Epithelial cell of proximal tubule (primary cell): ENCODE results near the gene NR6A1. TPM values are rescaled to one million over a fixed set of nuclear protein-coding genes. Genes with fewer than 3 reads are reported as not detected.

Experiments
- DNase-seq: peaks from one replicate; pipeline ENCODE4 v3.0.0-alpha.2; 2011; ENCODE audit warnings: low read depth
- H3K4me3 ChIP-seq: 2 replicates; pipeline ENCODE4 v1.5.1; 2011; ENCODE audit warnings: low read depth, mild to moderate bottlenecking, low read length
- total RNA-seq: library from RNA; depleted of rRNA; stranded (reverse); fragments of >200 nt; gene quantifications from 2 replicates; pipeline ENCODE4 v1.2.3, GENCODE V29; 2015
- TF ChIP-seq, protein P1 (sequence below): conservative IDR thresholded peaks from 2 replicates; pipeline ENCODE4 v1.5.1; 2012; ENCODE audit warnings: low read depth, mild to moderate bottlenecking, low read length

NR6A1 gene
- total RNA-seq, 1 donor from 2014 or later, result 2.0 TPM

DNA sequence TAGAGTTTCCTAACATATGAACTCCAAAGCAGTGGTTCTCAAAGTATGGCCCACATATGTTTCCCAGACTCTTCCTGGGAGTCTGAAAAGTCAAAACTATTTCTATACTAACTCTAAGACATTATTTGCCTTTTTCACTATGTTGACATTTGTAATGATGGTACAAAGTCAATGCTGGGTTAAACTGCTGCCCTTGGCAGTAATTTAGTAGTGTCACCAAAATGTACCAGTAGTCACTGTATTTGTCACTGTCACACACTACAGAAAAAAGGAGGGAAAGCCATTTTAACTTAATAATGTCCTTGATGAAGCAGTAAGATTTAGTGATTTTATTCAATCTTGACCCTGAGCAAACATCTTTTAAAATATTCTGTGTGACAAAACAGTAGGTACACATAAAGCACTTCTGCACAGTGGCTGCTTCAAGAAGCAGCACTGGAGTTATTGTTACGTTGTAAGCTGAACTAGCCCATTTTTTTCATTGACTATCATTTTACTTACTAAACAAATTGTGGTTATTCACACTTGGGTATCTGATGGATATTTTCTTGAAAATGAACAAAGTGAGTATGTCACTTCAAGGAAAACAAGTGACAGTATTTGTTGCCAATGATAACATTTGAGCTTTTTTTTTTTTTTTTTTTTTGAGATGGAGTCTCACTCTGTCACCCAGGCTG lies 90.3 kb downstream of the NR6A1 start:
- TF ChIP-seq, protein P1, sequence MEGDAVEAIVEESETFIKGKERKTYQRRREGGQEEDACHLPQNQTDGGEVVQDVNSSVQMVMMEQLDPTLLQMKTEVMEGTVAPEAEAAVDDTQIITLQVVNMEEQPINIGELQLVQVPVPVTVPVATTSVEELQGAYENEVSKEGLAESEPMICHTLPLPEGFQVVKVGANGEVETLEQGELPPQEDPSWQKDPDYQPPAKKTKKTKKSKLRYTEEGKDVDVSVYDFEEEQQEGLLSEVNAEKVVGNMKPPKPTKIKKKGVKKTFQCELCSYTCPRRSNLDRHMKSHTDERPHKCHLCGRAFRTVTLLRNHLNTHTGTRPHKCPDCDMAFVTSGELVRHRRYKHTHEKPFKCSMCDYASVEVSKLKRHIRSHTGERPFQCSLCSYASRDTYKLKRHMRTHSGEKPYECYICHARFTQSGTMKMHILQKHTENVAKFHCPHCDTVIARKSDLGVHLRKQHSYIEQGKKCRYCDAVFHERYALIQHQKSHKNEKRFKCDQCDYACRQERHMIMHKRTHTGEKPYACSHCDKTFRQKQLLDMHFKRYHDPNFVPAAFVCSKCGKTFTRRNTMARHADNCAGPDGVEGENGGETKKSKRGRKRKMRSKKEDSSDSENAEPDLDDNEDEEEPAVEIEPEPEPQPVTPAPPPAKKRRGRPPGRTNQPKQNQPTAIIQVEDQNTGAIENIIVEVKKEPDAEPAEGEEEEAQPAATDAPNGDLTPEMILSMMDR, result no peak
- no peak for DNase-seq
- H3K4me3 ChIP-seq, result no peak overlapping the region

DNA sequence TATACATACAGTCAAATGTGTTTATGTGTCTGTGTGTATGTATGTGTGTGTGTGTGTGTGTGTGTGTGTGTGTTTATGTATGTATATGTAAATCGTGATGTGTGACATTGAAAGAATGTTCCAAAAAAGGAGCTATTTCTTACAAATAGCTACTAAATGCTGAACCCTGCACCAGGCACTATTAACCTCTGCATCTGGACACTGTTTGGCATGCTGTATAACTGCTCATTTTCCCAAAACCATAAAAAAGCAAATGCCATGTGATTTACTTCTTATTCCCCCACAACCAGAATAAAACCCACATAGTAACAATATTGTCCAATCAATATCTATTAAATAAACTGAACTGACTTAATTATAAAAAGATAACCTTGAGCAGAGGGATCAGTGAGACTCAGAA lies 91.1 kb downstream of the NR6A1 start:
- TF ChIP-seq, protein P1, result no peak
- DNase-seq, result no peak
- H3K4me3 ChIP-seq, result no peak overlapping the region

DNA sequence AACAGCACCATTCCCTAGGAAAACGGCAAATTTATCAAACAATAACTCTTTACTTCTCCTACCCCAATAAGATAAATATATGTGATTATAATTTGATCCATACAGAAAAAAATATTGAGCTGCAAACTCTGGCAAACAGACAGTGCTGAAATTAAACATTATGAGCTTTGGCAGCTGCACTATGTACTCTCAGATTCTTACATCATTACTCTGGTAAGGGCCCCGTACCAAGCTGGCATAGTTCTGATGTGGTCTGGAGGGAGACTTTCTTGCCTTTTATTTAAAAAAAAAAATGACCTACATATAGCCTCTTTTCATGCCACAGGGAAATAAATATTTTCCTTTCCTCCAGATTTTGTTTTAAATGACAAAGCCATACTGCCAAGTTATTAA lies 95.0 kb downstream of the NR6A1 start:
- DNase-seq, result no peak
- no peak overlapping the region for H3K4me3 ChIP-seq
- TF ChIP-seq, protein P1, result no peak

DNA sequence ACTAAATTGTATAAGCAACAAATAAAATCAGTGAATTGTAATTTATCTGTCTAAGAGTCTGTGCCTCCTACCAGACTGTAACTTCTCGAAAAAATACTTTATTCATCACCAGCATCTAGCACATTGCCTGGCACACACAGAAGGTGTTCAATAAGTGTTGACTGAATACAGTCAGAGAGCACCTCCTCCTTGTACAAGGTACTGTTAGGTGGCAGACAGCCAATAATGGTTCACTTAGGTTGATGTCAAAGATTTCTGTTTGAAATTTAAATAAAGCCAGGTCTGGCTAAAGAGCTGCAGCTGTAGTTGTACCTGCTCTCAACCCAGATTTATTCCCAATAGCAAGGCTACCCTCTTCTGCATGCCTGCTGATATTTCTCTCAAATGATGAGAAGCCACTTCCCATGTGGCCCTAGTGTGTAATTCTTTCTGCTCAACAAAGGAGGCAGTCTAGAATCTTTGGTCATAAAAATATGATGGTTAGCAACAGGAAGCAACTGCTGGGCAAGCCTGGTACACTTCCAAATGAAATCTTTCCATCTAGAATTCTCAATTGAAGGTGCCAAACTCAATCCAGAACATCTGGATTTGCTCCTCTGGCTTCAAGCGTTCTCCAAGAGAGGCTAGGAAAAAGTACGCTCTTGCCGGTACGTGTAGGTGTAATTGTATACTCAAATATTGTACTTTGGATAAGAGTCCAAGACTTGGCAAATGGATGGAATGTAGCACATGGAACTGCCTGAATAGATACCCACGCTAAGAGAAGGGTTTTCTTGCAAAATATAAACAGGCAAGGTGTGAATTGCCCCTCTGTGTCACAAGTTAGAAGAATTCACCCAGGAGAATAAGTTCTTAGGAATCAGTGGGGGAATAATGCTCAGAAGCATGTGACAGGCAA lies 95.6 kb downstream of the NR6A1 start:
- TF ChIP-seq, protein P1, result no peak
- DNase-seq, result no peak
- no peak overlapping the region for H3K4me3 ChIP-seq

DNA sequence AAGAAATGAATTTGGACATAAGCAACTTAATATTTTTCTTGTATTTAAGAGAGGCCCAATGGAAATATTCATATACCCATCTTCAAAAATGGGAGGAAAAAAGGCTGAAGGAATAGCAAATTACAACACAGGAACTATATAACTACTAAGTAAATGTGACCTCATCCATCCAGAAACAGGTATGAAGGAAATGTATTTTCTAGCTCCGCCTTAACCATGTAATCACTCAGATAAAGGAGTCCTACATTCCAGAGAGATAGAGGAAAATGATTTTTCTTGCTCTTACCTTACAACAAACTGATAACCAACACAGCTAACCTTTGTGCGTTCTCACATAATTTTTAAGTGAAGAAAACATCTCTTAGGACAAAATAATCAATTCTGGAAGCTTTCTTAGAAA lies 96.5 kb downstream of the NR6A1 start:
- H3K4me3 ChIP-seq, result no peak overlapping the region
- no peak for DNase-seq
- TF ChIP-seq, protein P1, result no peak

DNA sequence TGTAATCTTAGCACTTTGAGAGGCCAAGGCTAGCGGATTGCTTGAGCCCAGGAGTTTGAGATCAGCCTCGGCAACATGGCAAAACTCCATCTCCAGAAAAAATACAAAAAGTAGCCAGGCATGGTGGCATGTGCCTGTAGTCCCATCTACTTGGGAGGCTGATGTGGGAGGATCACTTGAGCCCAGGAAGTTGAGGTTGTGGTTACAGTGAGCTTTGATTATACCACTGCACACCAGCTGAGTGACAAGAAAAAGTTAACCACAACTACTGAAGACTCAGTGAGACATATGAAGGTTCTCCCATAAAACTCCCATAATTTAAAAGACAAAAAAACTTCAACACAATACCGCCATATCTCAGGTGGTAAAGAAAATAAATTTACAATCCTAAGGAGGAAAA lies 98.0 kb downstream of the NR6A1 start:
- no peak for DNase-seq
- TF ChIP-seq, protein P1, result no peak
- no peak overlapping the region for H3K4me3 ChIP-seq

DNA sequence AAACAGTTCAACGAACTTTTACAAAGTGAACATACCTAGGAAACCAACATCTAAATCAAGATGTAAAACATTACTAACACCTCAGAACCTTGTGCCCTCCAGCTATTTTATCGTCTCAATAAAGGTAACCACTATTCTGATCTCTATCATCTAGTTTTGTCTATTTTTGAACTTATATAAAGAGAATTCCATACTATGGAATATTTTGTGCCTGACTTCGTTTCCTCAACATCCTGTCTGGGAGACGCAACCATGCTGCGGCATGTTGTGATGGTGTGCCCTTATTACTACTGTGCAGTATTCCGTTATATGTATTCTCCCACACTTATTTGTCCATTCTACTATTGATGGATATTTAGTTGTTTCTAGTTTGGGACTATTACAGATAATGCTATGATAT lies 99.2 kb downstream of the NR6A1 start:
- TF ChIP-seq, protein P1, result no peak
- DNase-seq, result no peak
- H3K4me3 ChIP-seq, result no peak overlapping the region
